NCI-H82 (cell line): ENCODE data around the gene MFSD11.
A peak's percentile ranks its signal among the peaks of the same experiment; 100 is the strongest.
"Not testable (repeated sequence)": the region's sequence is repeated elsewhere in the genome, so short reads cannot be mapped to it uniquely, and the experiment has no call there.

ENCODE experiments used
- DNase-seq: peaks from one replicate; lab custom pipeline; 2025; lab: John Stamatoyannopoulos, UW

MFSD11 gene

DNA sequence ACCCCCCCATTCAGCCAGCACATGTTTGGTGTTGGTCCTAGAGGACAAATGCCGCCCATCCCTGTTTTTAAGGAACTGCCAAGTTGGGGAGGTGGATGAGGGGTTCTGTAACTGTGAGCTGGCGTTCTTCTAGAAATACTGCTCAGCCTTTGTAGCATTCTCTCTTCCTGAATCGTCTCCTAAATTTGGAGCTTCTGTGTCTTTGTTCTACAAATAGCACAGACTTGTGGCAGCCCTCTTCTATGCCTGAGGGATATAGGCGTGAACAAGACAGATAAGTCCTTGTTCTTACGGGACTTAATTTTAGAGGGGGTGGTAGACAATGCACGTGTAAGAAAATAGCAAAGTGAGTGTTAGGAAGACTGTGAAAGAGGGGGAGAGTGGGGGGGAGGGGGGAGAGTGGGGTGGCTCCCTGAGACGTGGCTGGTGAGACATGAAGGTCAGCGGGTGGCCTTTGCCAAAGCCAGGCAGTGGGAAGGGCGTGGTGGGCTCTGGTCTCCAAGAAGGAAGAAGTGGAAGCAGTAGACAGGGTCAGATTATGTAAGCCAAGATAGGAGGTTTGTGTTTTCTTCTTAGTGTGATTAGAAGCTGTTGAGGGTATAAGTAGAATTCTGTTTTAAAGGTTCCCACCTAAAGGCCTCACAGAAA, 9.9 kb downstream of the MFSD11 start:
- DNase-seq = no peak

DNA sequence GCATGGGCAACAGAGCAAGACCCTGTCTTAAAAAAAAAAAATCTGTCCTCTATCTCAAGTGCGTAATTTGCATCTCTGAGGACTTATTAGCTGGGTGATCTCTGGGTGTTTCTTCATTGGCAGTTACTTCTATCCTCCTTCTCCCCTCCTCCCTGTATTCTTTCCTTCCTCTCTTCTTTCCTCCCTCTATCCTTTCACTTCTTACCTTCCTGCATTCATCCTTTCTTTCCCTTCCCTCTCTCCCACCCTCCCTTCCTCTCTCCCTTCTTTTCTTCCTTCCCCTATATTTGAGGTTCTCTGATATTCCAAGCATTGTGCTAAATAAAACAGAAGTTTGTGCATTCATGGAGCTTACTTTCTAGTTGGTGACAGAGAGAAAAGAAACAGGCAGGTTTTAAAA, 10.7 kb downstream of the MFSD11 start:
- DNase-seq = no peak

DNA sequence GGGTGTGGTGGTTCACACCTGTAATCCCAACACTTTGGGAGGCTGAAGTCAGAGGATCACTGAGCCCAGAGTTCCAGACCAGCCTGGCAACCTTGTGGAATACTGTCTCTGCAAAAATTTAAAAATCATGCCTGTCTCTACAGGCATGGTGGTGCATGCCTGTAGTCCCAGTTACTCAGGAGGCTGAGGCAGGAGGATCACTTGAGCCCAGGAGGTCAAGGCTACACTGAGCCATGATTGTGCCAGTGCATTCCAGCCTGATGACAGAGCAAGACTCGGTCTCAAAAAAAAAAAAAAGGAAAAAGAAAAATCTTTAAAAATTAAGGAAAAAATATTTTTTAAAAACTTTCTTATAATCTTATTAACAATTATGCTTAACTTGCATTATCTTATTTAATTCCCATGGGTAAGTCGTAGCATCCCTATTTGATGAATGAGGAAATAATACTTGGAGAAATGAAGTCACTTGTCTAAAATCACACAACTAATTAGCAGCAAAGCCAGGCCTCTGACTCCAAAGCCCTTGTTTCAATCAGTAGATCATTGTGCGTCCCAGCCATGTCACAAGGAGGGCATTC, 13.6 kb downstream of the MFSD11 start:
- no peak for DNase-seq

DNA sequence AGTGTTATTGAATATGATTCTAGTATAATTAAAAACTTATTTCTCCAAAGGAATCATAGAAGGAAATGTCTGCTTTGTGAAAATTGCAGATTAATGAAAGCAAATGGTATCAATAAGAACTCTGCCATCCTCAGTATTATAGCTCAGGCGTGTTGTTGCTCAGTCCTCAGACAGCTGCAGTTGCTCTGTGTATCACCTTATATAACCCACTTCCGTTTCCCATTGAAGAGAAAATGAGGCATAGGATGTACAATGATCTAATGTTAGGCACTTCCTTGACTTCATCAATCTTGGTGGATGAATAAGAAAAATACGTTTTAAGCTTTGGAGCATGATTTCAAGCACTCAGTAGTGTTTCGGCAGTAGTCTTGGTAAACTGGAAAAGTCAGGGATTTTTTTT, 14.1 kb downstream of the MFSD11 start:
- no peak for DNase-seq

DNA sequence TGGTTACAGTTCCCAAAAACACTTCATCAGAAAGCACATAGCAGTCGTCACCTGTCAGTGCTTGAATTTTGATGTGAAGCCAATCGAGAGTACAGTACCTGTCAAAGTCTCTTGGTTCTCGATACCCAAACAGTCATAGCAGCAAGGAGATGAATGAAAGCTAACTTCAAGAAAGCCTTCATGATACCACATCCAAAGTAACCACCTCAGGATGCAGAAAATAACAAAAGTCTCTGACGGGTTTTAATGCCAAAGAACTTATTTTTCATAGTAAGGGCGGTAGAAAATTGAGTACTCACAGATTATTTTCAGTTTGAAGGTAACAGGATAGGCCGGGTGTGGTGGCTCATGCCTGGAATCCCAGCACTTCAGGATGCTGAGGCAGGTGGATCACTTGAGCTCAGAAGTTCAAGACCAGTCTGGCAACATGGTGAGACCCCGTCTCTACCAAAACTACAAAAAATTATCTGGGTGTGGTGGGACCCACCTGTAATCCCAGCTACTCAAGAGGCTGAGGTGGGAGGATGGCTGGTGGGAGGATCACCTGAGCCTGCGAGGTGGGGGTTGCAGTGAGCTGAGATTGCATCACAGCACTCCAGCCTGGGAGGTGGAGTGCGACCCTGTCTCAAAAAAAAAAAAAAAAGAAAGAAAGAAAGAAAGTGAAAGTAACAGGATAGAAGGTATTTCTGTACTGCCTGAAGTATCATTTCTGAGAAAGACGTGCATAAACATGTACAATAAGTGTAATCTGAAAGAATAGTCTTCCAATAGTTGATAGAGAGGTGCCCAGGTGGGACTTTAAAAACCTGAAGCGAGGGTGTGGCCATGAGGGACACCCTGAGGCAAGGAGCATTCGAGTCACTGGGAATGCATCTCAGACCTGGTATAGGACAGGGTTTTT, 15.4 kb downstream of the MFSD11 start:
- DNase-seq = no peak

- DNase-seq = peak; percentile 95
These were observed 17.4 kb downstream of the MFSD11 start for GRCh38 chr17:76755285-76755684.

- no peak for DNase-seq
These were observed 19.3 kb downstream of the MFSD11 start for GRCh38 chr17:76757256-76757655.

- no peak for DNase-seq
These were observed 20.7 kb downstream of the MFSD11 start for GRCh38 chr17:76758570-76758969.

- DNase-seq = peak; percentile 97
These were observed 35.1 kb downstream of the MFSD11 start for GRCh38 chr17:76772842-76773525.

DNA sequence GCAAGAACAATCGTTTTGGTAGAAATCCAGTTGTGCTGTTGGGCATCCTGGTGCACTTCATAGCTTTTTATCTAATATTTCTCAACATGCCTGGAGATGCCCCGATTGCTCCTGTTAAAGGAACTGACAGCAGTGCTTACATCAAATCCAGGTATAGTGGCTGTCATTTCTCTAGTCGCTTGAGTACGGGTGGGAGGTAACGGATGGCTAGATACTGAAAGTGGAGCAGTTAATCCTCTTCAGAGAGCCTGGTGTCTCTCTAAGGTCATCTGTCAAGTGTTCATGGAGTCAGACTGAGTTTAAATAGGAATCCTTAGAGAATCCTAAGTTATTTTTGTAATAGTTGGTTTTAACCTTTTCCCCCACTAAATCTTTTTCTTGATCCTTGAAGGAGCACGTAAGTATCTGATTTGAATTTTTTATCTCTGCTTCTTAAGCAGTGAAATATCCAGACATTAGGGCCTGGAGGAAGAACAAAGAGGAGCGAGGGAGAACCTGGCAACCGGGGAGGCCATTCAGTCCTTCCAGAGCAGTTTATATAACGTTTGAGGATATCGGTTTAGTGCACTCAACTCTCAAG, 37.2 kb downstream of the MFSD11 start:
- DNase-seq = peak; percentile 53

GRCh38 chr17:76781056-76781982, 43.4 kb downstream of the MFSD11 start:
- peak; percentile 23 for DNase-seq

DNA sequence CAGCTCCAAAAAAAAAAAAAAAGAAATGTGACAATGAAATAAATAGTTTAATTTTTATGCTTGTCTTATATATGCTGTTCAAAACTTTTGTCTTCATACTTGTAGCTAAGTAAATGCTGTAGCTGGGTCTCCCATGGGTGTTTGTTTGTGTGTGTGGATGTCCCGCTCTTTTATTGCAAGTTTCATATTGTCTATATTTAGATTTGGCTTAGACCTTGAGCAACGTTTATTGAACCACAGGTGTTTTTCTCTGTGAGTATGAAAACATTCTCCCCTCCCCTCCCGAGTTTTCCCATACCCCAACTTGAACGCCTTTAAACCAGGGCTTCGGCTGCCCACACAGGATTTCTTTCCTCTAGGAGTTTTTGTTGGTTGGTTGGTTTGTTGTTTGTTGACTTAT, 45.2 kb downstream of the MFSD11 start:
- no peak for DNase-seq

DNA sequence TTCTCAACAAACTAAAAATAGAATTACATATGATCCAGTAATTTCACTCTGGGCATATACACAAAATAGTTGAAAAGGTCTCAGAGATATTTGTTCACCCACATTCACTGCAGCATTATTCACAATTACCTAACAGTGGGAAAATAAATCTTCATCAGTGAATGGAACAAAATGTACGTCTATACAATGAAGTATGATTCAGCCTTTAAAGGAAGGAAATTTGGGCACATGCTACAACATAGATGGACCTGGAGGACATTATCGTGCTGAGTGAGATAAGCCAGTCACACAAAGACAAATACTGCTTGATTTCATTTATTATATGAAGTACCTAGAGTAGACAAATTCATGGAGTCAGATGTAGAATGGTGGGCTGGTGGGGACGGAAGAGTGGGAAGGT, 47.0 kb downstream of the MFSD11 start:
- no peak for DNase-seq

- DNase-seq = not testable (repeated sequence)
These were observed 49.9 kb downstream of the MFSD11 start for GRCh38 chr17:76787866-76788265.

DNA sequence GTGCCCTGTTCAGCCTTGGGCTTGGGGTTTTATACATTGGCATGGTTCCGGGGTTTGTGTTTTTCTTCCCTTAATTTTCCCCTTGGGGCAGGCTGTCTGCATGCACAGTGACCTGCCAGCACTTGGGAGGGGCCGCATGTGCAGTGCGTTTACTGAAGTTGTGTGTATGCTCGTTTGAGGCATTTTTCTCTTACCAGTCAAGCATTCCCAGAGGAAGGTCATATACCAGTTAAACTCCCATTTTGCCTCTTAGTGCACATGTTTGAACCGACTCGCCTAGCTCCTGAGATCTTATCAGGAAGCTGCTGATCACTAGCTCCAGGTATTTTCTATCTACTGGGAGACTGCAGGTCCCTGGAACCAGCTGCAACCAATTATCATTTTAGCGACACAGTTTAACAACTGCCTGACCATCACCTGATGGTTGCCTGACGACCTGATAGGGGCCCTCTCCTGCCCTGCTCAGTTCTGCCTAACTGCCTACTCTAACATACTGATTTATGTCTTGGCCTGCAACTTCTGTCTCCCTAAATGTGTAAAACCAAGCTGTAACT, 51.4 kb downstream of the MFSD11 start:
- DNase-seq = no peak

DNA sequence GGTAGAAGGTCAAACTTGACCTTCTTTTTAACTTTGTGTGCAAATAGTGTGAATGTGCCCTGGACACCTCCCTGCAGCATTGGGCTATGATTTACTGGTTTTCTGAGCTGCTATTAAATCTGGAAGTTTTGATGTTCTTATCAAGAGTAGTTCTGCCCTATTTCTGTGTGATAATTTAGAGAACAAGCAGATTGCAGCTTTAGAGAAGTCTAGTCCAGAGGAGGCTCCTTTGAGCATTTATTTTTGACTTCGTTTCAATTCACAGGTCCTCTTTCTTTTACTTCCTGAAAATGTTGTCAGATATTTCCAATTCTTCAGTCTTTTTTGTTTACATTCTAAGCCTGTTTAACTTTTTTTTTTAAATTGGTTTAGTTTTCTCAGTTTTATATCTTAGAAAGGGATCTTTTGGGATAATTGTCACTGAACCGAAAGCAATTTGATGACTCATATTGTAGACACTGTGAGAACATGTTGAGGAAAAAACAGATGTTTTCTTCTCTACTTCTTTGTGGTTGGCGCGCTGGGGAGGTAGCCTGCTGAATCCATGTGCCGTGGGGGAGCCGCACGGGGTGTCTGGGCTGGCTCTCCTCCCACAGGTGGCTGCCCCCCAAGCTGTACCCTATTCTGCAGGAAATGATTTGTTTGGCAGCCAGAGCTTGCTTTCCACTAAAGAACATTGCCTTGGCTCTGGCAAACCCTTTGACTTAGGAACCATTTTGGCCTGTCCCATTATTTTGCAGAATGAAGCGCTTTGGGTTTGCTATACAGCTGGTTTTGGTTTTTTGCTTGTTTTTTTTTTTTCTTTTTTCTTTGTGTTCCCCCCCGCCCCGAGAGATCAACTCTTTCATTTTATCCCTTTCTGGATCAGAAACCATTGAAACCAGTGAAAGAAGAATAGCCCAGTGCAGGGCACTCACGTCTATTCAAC, 53.4 kb downstream of the MFSD11 start:
- no peak for DNase-seq

- no peak for DNase-seq
These were observed 54.4 kb downstream of the MFSD11 start for GRCh38 chr17:76792348-76792747.

DNA sequence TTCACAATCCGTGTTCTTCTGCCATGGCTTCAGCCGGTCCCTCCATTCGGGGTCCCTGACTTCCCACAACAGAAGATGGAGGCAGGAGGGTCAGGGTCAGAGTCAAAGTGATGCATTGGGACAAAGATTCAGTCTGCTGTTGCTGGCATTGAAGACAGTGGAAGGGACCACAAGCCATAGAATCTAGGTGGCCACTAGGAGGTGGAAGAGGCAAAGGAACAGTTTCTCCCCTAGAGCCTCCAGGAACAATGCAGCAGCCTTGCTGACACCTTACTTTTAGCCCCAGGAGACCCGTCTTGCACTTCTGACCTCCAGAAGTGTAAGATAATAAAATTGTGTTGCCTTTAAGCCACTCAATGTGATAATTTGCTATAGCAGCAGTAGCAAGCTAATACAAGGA, 55.9 kb downstream of the MFSD11 start:
- DNase-seq = peak; percentile 83

- DNase-seq = no peak
These were observed 58.2 kb downstream of the MFSD11 start for GRCh38 chr17:76796081-76796480.
